HPDE6-E6E7 (cell line): ENCODE measurements around the gene CHCT1.
"Not testable (repeated sequence)": the region's sequence is repeated elsewhere in the genome, so short reads cannot be mapped to it uniquely, and the experiment has no call there.

Source experiments
- DNase-seq: peaks from one replicate; pipeline ENCODE4 v3.0.0; 2011; ENCODE audit warnings: missing footprints; ENCODE audit errors: extremely low spot score

The CHCT1 gene

DNA sequence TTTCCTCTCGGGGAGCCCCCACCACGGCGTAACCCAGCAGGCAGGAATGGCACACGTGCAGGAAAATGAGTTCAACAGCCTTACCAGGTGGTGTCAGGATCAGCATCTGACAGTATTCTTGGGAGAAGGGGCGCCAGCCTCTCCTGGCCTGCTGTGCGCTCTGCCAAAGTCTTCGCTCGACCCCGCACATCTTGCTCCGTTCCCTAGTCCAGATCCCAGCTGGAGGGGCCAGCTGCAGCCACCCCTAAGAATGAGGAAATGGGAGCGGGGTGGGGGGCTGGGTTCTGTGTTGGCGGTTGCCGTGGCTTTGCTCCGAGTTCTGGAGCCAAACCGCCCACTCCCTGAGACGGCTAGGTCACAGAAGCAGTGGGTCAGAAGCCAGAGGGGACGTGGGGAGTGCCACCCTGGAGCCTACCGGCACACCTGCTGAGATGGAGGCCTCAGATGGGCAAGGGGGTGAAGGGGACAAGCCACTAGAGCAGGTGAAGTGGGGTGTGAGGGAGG is at the start of gene CHCT1:
Gene CHCT1 (plus strand): TSS at position 328 of the 504 bp plus-strand sequence. CDS start 104 bp downstream, at position 432.
- DNase-seq = no peak

DNA sequence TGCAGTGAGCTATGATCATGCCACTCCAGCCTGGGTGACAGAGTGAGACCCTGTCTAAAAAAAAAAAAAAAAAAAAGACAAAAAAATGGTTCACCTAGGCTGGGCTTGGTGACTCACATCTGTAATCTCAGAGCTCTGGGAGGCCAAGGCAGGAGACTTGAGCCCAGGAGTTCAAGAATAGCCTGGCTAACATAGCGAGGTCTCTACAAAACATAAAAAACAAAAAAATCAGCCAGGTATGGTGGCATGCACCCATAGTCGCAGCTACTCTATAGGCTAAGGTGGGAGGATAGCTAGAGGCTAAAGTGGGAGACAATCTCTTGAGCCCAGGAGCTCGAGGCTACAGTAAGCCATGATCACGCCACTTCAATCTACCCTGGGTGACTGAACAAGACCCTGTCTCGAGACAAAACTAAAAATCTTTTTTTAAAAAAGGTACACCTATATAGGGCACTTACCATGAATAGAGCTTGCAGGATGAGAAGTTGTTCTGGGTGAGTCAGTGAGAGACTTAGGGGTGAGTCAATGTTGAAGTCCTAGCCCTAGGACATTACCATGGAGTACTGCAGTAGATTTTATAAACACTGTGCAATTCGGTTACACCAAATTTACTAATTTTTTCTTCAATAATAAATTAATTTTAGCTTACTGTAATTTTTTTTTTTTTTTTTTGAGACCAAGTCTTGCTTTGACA is 49.4 kb upstream of the CHCT1 start:
- DNase-seq = peak; percentile 56

GRCh38 chr17:60378187-60378586 is 44.1 kb upstream of the CHCT1 start:
- not testable (repeated sequence) for DNase-seq

DNA sequence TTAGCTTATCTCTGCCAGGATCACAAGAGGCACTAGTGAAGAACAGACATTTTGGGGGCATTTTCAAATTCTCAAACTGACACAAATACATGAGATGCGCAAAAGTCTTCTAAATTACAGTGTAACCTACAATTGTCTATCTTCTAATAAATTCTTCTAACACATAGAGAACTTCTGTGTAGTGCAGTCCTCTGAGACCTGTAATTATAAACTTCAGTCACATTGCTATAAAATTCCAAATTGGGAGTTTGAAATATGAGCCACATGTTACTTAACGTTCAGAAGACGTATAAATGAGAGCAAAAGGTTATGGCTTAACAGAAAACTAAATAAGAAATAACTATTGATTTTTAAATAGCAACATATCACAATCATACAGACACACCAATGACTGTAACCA is 42.8 kb upstream of the CHCT1 start:
- not testable (repeated sequence) for DNase-seq

DNA sequence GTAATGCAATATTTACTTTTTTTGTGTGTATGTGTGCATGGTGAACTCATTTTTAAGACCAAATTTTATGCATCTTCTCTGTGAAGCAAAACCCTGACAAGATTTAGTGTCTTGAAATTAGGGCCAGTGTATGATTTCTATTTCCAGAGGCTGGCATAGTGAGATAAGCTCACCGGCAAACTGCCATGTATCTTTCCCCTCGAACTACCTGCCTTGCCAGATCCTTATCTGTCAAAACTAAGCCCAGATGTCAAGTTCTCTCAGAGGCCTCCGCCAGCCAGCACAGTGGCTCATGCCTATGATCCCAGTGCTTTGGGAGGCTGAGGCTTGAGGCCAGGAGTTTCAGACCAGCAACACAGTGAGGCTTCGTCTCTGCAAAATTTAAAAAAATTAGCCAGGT is 40.3 kb upstream of the CHCT1 start:
- no peak for DNase-seq

GRCh38 chr17:60383379-60383778 is 38.9 kb upstream of the CHCT1 start:
- DNase-seq = no peak

- not testable (repeated sequence) for DNase-seq
Measured at GRCh38 chr17:60384921-60385320, 37.4 kb upstream of the CHCT1 start.

DNA sequence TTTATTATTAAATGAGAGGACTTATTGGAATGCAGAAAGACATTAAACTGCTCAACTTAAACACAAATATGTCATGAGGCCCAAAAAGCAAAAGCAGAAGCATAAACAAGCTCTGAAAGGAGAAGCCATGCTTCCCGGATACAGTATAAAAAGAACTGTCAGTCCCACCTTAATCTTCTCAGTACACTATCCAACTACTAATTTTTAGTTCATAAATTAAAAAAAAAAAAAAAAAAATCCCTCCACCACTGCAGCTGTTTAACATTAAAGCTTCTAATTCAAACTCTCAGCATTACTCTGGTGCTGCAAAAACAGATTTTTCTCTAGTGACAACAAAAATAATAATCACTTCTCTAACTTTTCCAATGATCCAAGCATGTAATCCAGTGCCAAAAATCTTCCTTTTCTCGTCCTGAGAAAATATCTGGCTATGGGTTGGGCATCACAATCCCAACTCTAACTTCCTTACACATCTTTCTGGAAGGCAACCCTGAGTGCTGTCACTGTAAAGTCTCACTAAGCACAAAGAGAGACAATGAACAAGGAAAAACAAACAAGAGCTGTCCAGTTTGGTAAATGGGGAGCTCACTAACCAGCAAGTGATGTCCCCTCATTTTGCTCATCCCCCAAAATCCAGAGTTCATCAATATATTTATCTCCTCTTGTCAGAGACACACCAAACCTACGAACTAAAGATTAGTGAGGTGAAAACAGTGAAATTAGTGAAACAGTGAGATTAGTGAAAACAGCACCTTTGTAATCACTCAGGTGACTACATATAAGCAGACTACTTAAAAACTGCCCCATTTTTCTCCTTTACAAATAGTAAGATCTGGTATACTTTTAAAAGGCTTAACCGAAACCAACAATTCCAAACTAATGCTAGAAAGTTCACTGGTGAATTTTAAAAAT is 35.9 kb upstream of the CHCT1 start:
- no peak for DNase-seq

- DNase-seq = no peak
Measured at GRCh38 chr17:60387666-60388065, 34.6 kb upstream of the CHCT1 start.

DNA sequence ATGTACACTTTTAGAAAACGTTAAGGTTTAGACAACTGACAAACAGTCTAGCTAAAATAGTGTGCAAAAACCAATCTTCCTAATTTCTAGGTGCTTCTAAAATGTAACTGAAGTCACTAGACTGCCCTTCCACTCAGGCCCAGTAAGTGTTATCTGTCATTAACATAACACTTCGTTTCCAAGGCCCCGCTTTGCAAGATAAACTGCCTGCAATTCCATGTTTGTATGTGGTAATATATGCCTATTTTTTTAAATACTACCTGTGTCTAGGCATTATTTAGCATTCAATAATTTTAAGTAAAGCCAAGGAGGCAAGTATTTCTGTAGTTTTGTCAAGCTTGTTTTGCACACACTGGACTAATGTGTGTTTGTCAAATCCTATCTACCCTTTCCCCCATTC is 33.5 kb upstream of the CHCT1 start:
- no peak for DNase-seq

DNA sequence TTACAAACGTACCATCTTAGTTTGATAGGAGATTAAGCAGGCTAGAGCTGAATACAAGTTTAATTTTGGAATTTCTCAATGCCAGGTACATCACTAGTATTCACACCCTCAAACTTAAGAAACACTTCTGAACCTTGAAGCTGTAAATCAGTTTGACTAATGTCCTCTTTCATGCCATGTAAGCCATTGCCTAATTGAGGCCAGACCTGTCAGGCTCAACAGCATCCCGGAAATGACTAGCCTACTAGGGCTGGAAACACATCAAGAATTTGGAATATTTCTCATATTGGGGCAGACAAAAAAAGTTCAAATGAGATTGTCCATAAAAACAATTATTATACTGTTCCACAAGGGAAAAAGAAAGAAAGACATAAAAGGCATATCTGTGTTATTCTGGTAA is 32.1 kb upstream of the CHCT1 start:
- peak; percentile 21 for DNase-seq

DNA sequence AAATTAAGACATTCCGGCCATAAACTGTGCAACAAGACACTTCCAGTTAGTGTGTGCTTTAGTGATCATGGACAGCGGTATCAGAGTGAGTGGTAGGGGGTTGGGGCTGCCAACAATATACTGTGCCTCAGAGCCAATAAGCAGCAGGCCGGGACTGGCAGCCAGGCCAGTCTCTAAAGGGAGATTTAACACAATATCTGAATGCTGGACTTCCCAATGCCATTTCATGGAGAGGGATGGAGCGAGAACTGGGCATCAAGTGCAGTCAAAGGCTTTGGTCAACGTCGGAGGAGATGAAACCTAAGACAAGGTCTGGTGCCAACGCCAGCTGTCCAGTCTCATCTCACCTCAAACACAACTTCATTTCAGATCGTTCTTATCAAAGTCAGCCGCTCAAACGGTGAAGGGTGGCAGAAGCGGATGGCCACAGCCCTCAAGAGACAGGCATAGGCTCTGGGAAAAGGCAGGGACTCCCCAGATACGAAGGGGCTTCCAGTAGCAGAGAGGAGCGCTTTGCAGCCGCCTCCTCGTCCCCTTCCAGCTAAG is 31.3 kb upstream of the CHCT1 start:
- DNase-seq = no peak

DNA sequence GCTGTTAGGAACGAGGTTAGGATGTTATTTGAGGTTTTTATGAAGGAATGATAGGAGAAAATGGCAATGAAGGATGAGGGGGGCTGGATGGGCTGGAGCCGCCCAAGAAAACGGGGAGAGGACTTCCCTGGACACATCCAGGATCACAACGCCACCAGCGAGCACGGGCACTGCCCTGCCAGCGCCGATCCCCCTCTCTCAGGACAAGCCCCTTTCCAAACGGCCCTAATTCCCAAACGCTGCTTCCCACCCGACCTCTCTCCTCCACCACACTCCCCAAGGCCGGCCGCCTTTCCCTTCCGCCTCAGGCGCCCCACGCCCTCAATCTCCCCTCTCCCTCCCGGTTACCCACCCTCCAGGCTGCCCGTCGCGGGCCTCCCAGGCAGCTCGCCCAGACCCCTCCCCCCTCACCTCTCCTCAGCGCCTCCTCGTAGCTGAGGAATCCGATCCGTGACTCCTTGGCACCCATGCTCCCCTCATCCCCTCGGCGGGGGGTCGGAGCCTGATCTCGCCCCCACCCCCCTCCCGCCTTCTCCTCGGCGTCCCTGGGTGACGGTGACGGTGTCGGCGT is 30.7 kb upstream of the CHCT1 start:
- peak; percentile 67 for DNase-seq

GRCh38 chr17:60392042-60392844 is 30.0 kb upstream of the CHCT1 start, which contains the start of gene USP32:
USP32 (minus strand) TSS chr17:60392133; CDS start chr17:60391939, 194 bp downstream.
- DNase-seq = peak; percentile 93

- no peak for DNase-seq
Measured at GRCh38 chr17:60392845-60393702, 29.2 kb upstream of the CHCT1 start.

GRCh38 chr17:60393840-60394723 is 28.2 kb upstream of the CHCT1 start:
- no peak for DNase-seq

- no peak for DNase-seq
Measured at GRCh38 chr17:60395508-60396065, 26.7 kb upstream of the CHCT1 start.

DNA sequence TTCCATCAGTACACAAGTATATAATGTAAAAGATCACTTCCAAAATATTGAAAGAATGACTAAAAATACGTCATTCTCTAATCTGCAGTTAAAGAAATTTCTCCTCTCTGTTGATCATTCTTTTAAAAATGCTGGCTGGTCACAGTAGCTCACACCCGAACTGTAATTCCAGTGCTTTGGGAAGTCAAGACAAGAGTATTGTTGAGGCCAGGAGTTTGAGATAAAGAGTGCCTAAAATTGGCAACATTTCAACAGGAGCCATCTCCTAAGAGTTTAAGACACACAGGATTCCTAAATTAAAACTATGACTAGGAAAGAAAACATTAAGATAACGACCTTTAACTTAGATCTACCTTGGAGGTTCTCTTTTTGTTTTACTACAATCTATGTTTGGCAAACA is 25.9 kb upstream of the CHCT1 start:
- no peak for DNase-seq
